ENCODE results near the gene ERLEC1. TPM values are rescaled to one million over a fixed set of nuclear protein-coding genes. Genes with fewer than 3 reads are reported as not detected.

ERLEC1 gene
- total and polyA plus RNA-seq, 2 experiments from 2014 or later: 73.2 to 75.3 TPM

DNA sequence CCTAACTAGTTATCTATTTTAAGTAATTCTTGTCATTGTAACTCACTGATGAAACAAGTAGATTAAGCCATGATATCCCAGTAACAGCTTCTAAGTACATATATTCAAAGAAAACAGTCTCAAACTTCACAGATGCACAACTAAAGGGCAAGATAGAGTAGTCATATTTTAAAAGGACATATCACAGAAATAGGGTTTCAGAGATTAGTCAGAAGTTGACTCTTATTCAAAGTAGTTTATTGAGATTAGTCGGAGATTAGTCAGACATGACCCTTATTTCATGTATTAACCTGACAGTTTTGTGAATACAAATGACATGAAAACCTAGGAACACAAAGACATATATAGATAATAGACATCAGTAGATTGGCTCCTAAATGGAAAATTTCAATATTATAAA, 35.1 kb upstream of the ERLEC1 start:
- TF ChIP-seq CTCF (IDR thresholded peaks at IDR 0.05; ENCODE audit: poor library complexity) (no peak), EZH2phosphoT487 (IDR thresholded peaks at IDR 0.05; ENCODE audit: low read depth, severe bottlenecking, unreplicated experiment) (no peak), EZH2 (IDR thresholded peaks at IDR 0.05; ENCODE audit: borderline replicate concordance) (no peak)
- WGBS (ENCODE audit: low lambda C conversion rate, missing lambda C conversion rate): 94% methylated on average over 1 of the region's 1 CpG
- Histone ChIP-seq H3K36me3 (replicated peaks; ENCODE audit: insufficient read depth, low read depth) (no peaks in the 10 kb centered on the region), H3K9me3 (ENCODE audit: low read depth) (no peaks in the 10 kb centered on the region), H3K79me2 (no peaks in the 10 kb centered on the region), H4K20me1 (ENCODE audit: insufficient read depth, poor library complexity, severe bottlenecking) (no peaks in the 10 kb centered on the region), H2AFZ (no peak overlapping the region), H3K9me2 (replicated peaks; ENCODE audit: insufficient read depth) (no peaks in the 10 kb centered on the region), H3K4me2 (no peak overlapping the region), H3K4me3 (no peak overlapping the region), H3K4me1 (ENCODE audit: insufficient read depth) (no peaks in the 10 kb centered on the region), H3K27me3 (no peaks in the 10 kb centered on the region), H3K27ac (no peak overlapping the region)
- DNase-seq (ENCODE audit: low spot score): no peak

- H3K9me2 ChIP-seq (replicated peaks; ENCODE audit: insufficient read depth): no peaks in the 10 kb centered on the region
- H3K4me1 ChIP-seq (ENCODE audit: insufficient read depth): no peaks in the 10 kb centered on the region
- H3K79me2 ChIP-seq: no peaks in the 10 kb centered on the region
- WGBS (ENCODE audit: low lambda C conversion rate, missing lambda C conversion rate): 84% methylated on average over 4 of the region's 4 CpGs
- H3K27me3 ChIP-seq: no peaks in the 10 kb centered on the region
- H3K27ac ChIP-seq: no peak overlapping the region
- no peaks in the 10 kb centered on the region for H4K20me1 ChIP-seq (ENCODE audit: insufficient read depth, poor library complexity, severe bottlenecking)
- no peak overlapping the region for H3K4me2 ChIP-seq
- no peak overlapping the region for H3K4me3 ChIP-seq
- no peak for DNase-seq (ENCODE audit: low spot score)
- H3K9me3 ChIP-seq (ENCODE audit: low read depth): no peaks in the 10 kb centered on the region
- TF ChIP-seq EZH2phosphoT487 (IDR thresholded peaks at IDR 0.05; ENCODE audit: low read depth, severe bottlenecking, unreplicated experiment): no peak
- TF ChIP-seq CTCF (IDR thresholded peaks at IDR 0.05; ENCODE audit: poor library complexity): no peak
- TF ChIP-seq EZH2 (IDR thresholded peaks at IDR 0.05; ENCODE audit: borderline replicate concordance): no peak
- H3K36me3 ChIP-seq (replicated peaks; ENCODE audit: insufficient read depth, low read depth): no peaks in the 10 kb centered on the region
- H2AFZ ChIP-seq: no peak overlapping the region
Measured at GRCh38 chr2:53752385-53752784, 34.5 kb upstream of the ERLEC1 start.

DNA sequence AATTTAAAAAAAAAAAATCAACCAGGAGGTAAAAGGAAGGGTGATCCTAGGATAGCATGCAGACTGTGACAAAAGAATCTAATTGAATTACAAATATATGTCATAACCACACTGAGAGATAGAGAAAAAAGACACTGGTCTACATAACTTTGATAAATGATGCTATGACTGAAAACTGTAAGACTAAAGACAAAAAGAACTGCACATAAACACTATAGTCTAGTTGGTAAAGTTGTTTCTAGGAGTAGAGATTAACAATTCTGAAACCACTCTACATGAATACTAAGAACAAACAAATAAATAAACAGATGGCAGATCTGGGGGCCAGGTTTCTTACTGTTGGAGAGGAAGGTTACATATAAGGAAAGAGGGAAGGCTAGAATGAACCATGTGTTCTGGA, 33.8 kb upstream of the ERLEC1 start:
- Histone ChIP-seq H3K4me3 (no peak overlapping the region), H3K4me2 (no peak overlapping the region), H3K4me1 (ENCODE audit: insufficient read depth) (no peaks in the 10 kb centered on the region), H4K20me1 (ENCODE audit: insufficient read depth, poor library complexity, severe bottlenecking) (no peaks in the 10 kb centered on the region), H2AFZ (no peak overlapping the region), H3K9me3 (ENCODE audit: low read depth) (no peaks in the 10 kb centered on the region), H3K79me2 (no peaks in the 10 kb centered on the region), H3K27me3 (no peaks in the 10 kb centered on the region), H3K9me2 (replicated peaks; ENCODE audit: insufficient read depth) (no peaks in the 10 kb centered on the region), H3K27ac (no peak overlapping the region), H3K36me3 (replicated peaks; ENCODE audit: insufficient read depth, low read depth) (no peaks in the 10 kb centered on the region)
- no peak for DNase-seq (ENCODE audit: low spot score)
- TF ChIP-seq CTCF (IDR thresholded peaks at IDR 0.05; ENCODE audit: poor library complexity): no peak
- no peak for TF ChIP-seq EZH2phosphoT487 (IDR thresholded peaks at IDR 0.05; ENCODE audit: low read depth, severe bottlenecking, unreplicated experiment)
- no peak for TF ChIP-seq EZH2 (IDR thresholded peaks at IDR 0.05; ENCODE audit: borderline replicate concordance)

GRCh38 chr2:53755121-53755520, 31.7 kb upstream of the ERLEC1 start:
- no peaks in the 10 kb centered on the region for H3K79me2 ChIP-seq
- TF ChIP-seq EZH2 (IDR thresholded peaks at IDR 0.05; ENCODE audit: borderline replicate concordance) (no peak), EZH2phosphoT487 (IDR thresholded peaks at IDR 0.05; ENCODE audit: low read depth, severe bottlenecking, unreplicated experiment) (no peak), CTCF (IDR thresholded peaks at IDR 0.05; ENCODE audit: poor library complexity) (no peak)
- H2AFZ ChIP-seq: no peak overlapping the region
- no peak overlapping the region for H3K4me2 ChIP-seq
- H3K27me3 ChIP-seq: no peaks in the 10 kb centered on the region
- no peaks in the 10 kb centered on the region for H3K4me1 ChIP-seq (ENCODE audit: insufficient read depth)
- no peaks in the 10 kb centered on the region for H3K9me2 ChIP-seq (replicated peaks; ENCODE audit: insufficient read depth)
- no peak overlapping the region for H3K4me3 ChIP-seq
- no peaks in the 10 kb centered on the region for H3K36me3 ChIP-seq (replicated peaks; ENCODE audit: insufficient read depth, low read depth)
- DNase-seq (ENCODE audit: low spot score): no peak
- no peak overlapping the region for H3K27ac ChIP-seq
- no peaks in the 10 kb centered on the region for H4K20me1 ChIP-seq (ENCODE audit: insufficient read depth, poor library complexity, severe bottlenecking)
- H3K9me3 ChIP-seq (ENCODE audit: low read depth): no peaks in the 10 kb centered on the region
- 93% methylated on average over 2 of the region's 2 CpGs for WGBS (ENCODE audit: low lambda C conversion rate, missing lambda C conversion rate)

Data from hepatocyte (in vitro differentiated cells).